Thoracic aorta (tissue), 2 donors: ENCODE data around the gene MRC1. TPM values are rescaled to one million over a fixed set of nuclear protein-coding genes. Genes with fewer than 3 reads are reported as not detected.
A peak's percentile ranks its signal among the peaks of the same experiment; 100 is the strongest.

Experiments used
- ATAC-seq: fragments of 150-250 bp; one replicate; pipeline ENCODE4 v1.8.0; 2017; ENCODE audit warnings: low read depth; ENCODE audit not compliant: insufficient number of reproducible peaks, low FRiP score
- DNase-seq: peaks from one replicate; pipeline ENCODE4 v3.0.0-alpha.2; 2020; ENCODE audit warnings: low spot score
- H3K27ac ChIP-seq, 2 donors: fragments of 200-600 bp; sonication (generic); 1 replicate in 1 of 2; 2 replicates in 1 of 2; pipeline ENCODE4 v1.5.1; 2016; ENCODE audit warnings: mild to moderate bottlenecking in 2 of 2, moderate library complexity in 2 of 2
- H3K27me3 ChIP-seq: fragments of 200-600 bp; sonication (generic); replicated peaks from 2 replicates; pipeline ENCODE4 v1.6.0; 2016; ENCODE audit warnings: mild to moderate bottlenecking; ENCODE audit not compliant: insufficient read depth
- H3K36me3 ChIP-seq: fragments of 200-600 bp; sonication (generic); one replicate; pipeline ENCODE4 v1.5.1; 2016
- H3K4me1 ChIP-seq, 2 donors: fragments of 200-600 bp; sonication (generic); 1 replicate in 1 of 2; 2 replicates in 1 of 2; pipeline versions ENCODE4 v1.5.1 to v1.6.0; 2016; ENCODE audit warnings: low read depth in 2 of 2, mild to moderate bottlenecking in 1 of 2; ENCODE audit not compliant: control insufficient read depth in 1 of 2
- H3K4me3 ChIP-seq: fragments of 200-600 bp; sonication (generic); 2 replicates; pipeline ENCODE4 v1.5.1; 2016; ENCODE audit warnings: mild to moderate bottlenecking
- H3K9me3 ChIP-seq: fragments of 200-600 bp; sonication (generic); 2 replicates; pipeline ENCODE4 v1.5.1; 2016
- total RNA-seq, 2 donors: library from RNA; depleted of rRNA; stranded (reverse); fragments of >200 nt; gene quantifications; one replicate each; pipeline versions ENCODE4 v1.1.0 to v1.2.3, GENCODE V29; 2016
- TF ChIP-seq, protein P1 (sequence below): fragments of 200-600 bp; sonication (generic); IDR thresholded peaks from one replicate; pipeline ENCODE4 v1.5.1; 2019; ENCODE audit warnings: antibody characterized with exemption

MRC1 gene
- total RNA-seq, 2 donors from 2014 or later: 62.6 to 73.4 TPM

- no peaks in the 10 kb centered on the region for H3K36me3 ChIP-seq
- no peak overlapping the region for H3K27ac ChIP-seq
- ATAC-seq (no peak), DNase-seq (no peak)
- no peaks in the 10 kb centered on the region for H3K4me1 ChIP-seq
- TF ChIP-seq, protein P1, sequence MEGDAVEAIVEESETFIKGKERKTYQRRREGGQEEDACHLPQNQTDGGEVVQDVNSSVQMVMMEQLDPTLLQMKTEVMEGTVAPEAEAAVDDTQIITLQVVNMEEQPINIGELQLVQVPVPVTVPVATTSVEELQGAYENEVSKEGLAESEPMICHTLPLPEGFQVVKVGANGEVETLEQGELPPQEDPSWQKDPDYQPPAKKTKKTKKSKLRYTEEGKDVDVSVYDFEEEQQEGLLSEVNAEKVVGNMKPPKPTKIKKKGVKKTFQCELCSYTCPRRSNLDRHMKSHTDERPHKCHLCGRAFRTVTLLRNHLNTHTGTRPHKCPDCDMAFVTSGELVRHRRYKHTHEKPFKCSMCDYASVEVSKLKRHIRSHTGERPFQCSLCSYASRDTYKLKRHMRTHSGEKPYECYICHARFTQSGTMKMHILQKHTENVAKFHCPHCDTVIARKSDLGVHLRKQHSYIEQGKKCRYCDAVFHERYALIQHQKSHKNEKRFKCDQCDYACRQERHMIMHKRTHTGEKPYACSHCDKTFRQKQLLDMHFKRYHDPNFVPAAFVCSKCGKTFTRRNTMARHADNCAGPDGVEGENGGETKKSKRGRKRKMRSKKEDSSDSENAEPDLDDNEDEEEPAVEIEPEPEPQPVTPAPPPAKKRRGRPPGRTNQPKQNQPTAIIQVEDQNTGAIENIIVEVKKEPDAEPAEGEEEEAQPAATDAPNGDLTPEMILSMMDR: no peak
- H3K9me3 ChIP-seq: no peaks in the 10 kb centered on the region
- H3K4me3 ChIP-seq: no peak overlapping the region
- H3K27me3 ChIP-seq: no peaks in the 10 kb centered on the region
These were observed 3.8 kb upstream of the MRC1 start for GRCh38 chr10:17805330-17805729.

DNA sequence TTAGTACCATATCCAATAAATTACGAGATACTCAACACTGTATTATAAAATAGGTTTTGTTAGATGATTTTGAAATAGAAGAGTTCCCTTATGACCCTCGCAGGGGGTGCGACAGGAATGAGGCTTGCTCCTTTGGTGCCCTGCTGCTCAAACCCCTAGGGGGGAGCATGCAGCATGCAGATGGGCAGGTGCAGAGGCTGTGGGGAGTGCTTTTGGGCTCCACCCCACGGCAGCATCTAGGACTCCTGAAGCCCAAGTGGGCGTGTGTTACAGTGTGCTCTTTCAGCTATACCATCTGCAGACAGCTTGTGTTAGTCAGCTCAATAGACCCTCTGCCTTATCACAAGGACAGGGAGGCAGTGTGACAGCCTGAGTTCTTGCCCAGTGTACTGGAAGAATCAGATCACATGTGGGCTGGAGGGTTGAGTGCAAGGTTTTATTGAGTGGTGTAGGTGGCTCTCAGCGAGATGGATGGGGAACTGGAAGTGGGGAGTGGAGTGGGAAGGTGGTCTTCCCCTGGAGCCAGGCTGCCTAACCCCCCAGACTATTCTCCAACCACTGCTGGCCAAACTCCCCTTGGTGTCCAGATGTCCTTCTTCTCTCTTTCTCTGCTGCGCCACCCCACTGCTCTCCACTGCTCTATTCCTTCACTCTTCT is 3.1 kb upstream of the MRC1 start:
- DNase-seq: no peak
- H3K27me3 ChIP-seq: no peaks in the 10 kb centered on the region
- ATAC-seq: no peak
- no peaks in the 10 kb centered on the region for H3K9me3 ChIP-seq
- H3K27ac ChIP-seq: no peak overlapping the region
- no peaks in the 10 kb centered on the region for H3K36me3 ChIP-seq
- no peak overlapping the region for H3K4me3 ChIP-seq
- TF ChIP-seq, protein P1: no peak
- H3K4me1 ChIP-seq: no peaks in the 10 kb centered on the region

GRCh38 chr10:17811146-17811865 is 2.2 kb downstream of the MRC1 start:
- TF ChIP-seq, protein P1: no peak

GRCh38 chr10:17814973-17815372 is 5.8 kb downstream of the MRC1 start:
- no peaks in the 10 kb centered on the region for H3K36me3 ChIP-seq
- no peaks in the 10 kb centered on the region for H3K4me1 ChIP-seq
- H3K27ac ChIP-seq: no peak overlapping the region
- TF ChIP-seq, protein P1: no peak
- ATAC-seq: no peak
- H3K27me3 ChIP-seq: no peaks in the 10 kb centered on the region
- no peak overlapping the region for H3K4me3 ChIP-seq
- no peaks in the 10 kb centered on the region for H3K9me3 ChIP-seq
- no peak for DNase-seq

More at GRCh38 chr10:17811146-17811865, 2.2 kb downstream of the MRC1 start:
- H3K4me1 ChIP-seq: no peaks in the 10 kb centered on the region
- no peak overlapping the region for H3K27ac ChIP-seq
- peak overlapping the region; percentile 60 for H3K4me3 ChIP-seq
- ATAC-seq: no peak
- no peaks in the 10 kb centered on the region for H3K27me3 ChIP-seq
- DNase-seq: no peak
- no peaks in the 10 kb centered on the region for H3K9me3 ChIP-seq
- no peaks in the 10 kb centered on the region for H3K36me3 ChIP-seq

DNA sequence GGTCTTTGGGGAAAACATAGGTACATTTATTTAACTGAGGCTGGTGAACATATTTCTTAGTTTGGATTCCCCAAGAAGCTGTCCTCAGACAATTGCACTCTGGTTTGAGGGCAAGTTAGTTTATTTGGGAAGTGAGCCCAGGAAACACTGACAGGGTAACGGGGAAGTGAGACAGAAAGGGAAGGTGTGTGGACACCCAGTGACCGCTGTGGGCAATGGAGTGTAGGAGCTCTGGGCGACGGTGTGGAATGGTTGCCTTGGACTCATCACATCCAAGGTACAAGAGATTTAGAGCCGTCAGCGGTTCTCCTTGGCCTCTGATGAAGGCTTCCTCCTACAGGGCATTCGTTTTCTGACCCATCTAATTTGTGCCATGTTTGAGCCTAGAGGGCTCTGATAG is 7.1 kb downstream of the MRC1 start:
- H3K4me3 ChIP-seq: no peak overlapping the region
- H3K27me3 ChIP-seq: no peaks in the 10 kb centered on the region
- H3K9me3 ChIP-seq: no peaks in the 10 kb centered on the region
- TF ChIP-seq, protein P1: no peak
- H3K36me3 ChIP-seq: no peaks in the 10 kb centered on the region
- H3K27ac ChIP-seq: no peak overlapping the region
- H3K4me1 ChIP-seq: no peaks in the 10 kb centered on the region
- ATAC-seq (no peak), DNase-seq (no peak)
